HEK293 (cell line): Measurements from ENCODE around the gene TARS3.
"Not testable (repeated sequence)": the region's sequence is repeated elsewhere in the genome, so short reads cannot be mapped to it uniquely, and the experiment has no call there.

Experiments used
- CTCF ChIA-PET: fragments of 350-600 bp; formaldehyde crosslinking; extraction: SDS; loops from one replicate; lab custom pipeline; 2021; ENCODE audit warnings: antibody characterized with exemption; lab: Yijun Ruan, JAX
- POLR2A ChIA-PET: fragments of 300-600 bp; formaldehyde crosslinking; extraction: SDS; loops from one replicate; lab custom pipeline; 2020; ENCODE audit warnings: antibody characterized with exemption, inconsistent platforms; lab: Yijun Ruan, JAX
- H3K27ac ChIP-seq: fragments of 200-500 bp; sonication (Bioruptor generic); 2 replicates; pipeline ENCODE4 v1.5.1; 2014; ENCODE audit warnings: low read depth, low read length, control low read depth, inconsistent platforms; ENCODE audit errors: extremely low read depth
- H3K36me3 ChIP-seq, 2 experiments: fragments of 200-500 bp in 1 of 2; sonication (Bioruptor generic) in 1 of 2; 1 replicate in 1 of 2; 2 replicates in 1 of 2; pipeline ENCODE4 v1.5.1; 2014 to 2017; ENCODE audit warnings: inconsistent platforms in 2 of 2, low read length in 2 of 2; ENCODE audit not compliant: control insufficient read depth in 2 of 2, insufficient read depth in 1 of 2
- H3K4me1 ChIP-seq: fragments of 200-500 bp; sonication (Bioruptor generic); 2 replicates; pipeline ENCODE4 v1.5.1; 2014; ENCODE audit warnings: mild to moderate bottlenecking, low read length, inconsistent platforms; ENCODE audit not compliant: control insufficient read depth, insufficient read depth
- H3K4me3 ChIP-seq: 2 replicates; pipeline ENCODE4 v1.5.1; 2011; ENCODE audit warnings: low read depth, mild to moderate bottlenecking, control low read depth, low read length, moderate library complexity
- H3K9me3 ChIP-seq: fragments of 200-500 bp; sonication (Bioruptor generic); 2 replicates; pipeline ENCODE4 v1.5.1; 2014; ENCODE audit warnings: low read depth, low read length, inconsistent platforms; ENCODE audit not compliant: control insufficient read depth, insufficient read depth
- HIC1 ChIP-seq: fragments of 450-650 bp; formaldehyde crosslinking; IDR thresholded peaks from 2 replicates; pipeline ENCODE4 v1.5.1; 2016; ENCODE audit warnings: missing biosample characterization, missing genetic modification characterization
- ZNF555 ChIP-seq: fragments of 450-650 bp; formaldehyde crosslinking; conservative IDR thresholded peaks from 2 replicates; pipeline ENCODE4 v1.5.1; 2017; ENCODE audit warnings: missing biosample characterization, mild to moderate bottlenecking, missing genetic modification characterization, inconsistent platforms
- TF ChIP-seq, protein P1 (sequence below): fragments of 450-650 bp; formaldehyde crosslinking; IDR thresholded peaks from 2 replicates; pipeline ENCODE4 v1.5.1; 2016; ENCODE audit warnings: missing biosample characterization, missing genetic modification characterization

The TARS3 gene

GRCh38 chr15:101767083-101767640 is 42.9 kb upstream of the TARS3 start:
- H3K27ac ChIP-seq, POLR2A ChIA-PET, H3K4me1 ChIP-seq, H3K4me3 ChIP-seq, H3K9me3 ChIP-seq: not testable (repeated sequence)
- peaks cover 0 to 11% of the 10 kb centered on the region in 2 experiments; a peak in 2 of 3 replicates for H3K36me3 ChIP-seq
- TF ChIP-seq, protein P1, sequence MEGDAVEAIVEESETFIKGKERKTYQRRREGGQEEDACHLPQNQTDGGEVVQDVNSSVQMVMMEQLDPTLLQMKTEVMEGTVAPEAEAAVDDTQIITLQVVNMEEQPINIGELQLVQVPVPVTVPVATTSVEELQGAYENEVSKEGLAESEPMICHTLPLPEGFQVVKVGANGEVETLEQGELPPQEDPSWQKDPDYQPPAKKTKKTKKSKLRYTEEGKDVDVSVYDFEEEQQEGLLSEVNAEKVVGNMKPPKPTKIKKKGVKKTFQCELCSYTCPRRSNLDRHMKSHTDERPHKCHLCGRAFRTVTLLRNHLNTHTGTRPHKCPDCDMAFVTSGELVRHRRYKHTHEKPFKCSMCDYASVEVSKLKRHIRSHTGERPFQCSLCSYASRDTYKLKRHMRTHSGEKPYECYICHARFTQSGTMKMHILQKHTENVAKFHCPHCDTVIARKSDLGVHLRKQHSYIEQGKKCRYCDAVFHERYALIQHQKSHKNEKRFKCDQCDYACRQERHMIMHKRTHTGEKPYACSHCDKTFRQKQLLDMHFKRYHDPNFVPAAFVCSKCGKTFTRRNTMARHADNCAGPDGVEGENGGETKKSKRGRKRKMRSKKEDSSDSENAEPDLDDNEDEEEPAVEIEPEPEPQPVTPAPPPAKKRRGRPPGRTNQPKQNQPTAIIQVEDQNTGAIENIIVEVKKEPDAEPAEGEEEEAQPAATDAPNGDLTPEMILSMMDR (tag by site-specific recombination), result peak; percentile 33; the same call in 1 of the 2 replicates
- CTCF ChIA-PET, result interaction anchor here (0.7 to 4.1 kb wide), 6 partner anchors 108 to 276 kb away, joined by 3 to 22 read pairs (median 4); no protein-coding TSS in a partner anchor

DNA sequence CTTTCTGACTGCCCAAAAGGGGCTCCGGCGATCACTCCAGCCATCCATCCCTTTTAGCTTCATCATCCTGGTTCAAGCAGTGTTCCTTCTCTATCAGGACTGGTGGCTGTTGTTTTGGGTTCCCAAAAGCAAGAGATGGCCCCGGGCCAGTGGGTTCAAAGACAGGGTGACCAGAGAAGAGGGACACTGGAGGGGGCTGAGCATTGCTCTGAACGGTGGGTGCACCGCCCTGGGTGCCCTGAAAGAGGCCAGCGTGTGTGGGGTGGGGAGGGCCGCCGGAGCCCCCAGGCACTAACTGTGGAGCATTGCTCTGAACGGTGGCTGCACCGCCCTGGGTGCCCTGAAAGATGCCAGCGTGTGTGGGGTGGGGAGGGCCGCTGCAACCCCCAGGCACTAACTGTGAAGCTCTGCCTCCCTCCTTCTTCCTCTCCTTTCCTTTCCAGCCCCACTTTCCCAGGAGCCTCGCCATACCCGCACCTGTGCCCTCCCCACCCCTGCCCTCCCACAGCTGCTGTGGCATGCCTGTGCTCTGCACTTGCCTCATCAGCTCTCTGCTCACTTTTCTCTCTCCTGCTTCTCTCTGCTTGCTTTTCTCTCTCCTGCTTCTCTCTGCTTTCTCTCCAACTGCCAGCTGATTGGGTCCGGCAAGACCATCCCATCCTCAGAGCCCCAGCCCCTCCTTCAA is 41.6 kb upstream of the TARS3 start:
- TF ChIP-seq ZNF555 (tag by site-specific recombination) (no peak), HIC1 (tag by site-specific recombination) (0 out of 2 replicates have a peak, but pooled peaks have one; percentile 17)
- ChIA-PET CTCF (interaction anchor here (0.6 to 4.1 kb wide), 6 partner anchors 59 to 714 kb away, joined by 3 to 22 read pairs (median 3); no protein-coding TSS in a partner anchor), POLR2A (no interaction called here)
- Histone ChIP-seq H3K9me3 (peaks cover 3% of the 10 kb centered on the region), H3K4me1 (no peaks in the 10 kb centered on the region), H3K4me3 (no peak overlapping the region), H3K36me3 (peaks cover 0 to 2% of the 10 kb centered on the region in 2 experiments; a peak in 2 of 3 replicates), H3K27ac (no peak overlapping the region)

- H3K36me3 ChIP-seq, H3K9me3 ChIP-seq, H3K4me3 ChIP-seq, H3K27ac ChIP-seq, H3K4me1 ChIP-seq, POLR2A ChIA-PET: not testable (repeated sequence)
- CTCF ChIA-PET, result interaction anchor here (1.1 to 4.1 kb wide), 2 partner anchors 59 to 124 kb away, joined by 3 to 22 read pairs; no protein-coding TSS in a partner anchor
Observed at GRCh38 chr15:101765340-101765671, 41.0 kb upstream of the TARS3 start.

GRCh38 chr15:101764669-101765339 is 40.5 kb upstream of the TARS3 start:
- H3K4me3 ChIP-seq, H3K36me3 ChIP-seq, POLR2A ChIA-PET, H3K27ac ChIP-seq, H3K4me1 ChIP-seq, H3K9me3 ChIP-seq: not testable (repeated sequence)
- CTCF ChIA-PET, result interaction anchor here (1.1 kb wide), 1 partner anchor 58 kb away, joined by 3 read pairs; no protein-coding TSS in a partner anchor

- POLR2A ChIA-PET, H3K27ac ChIP-seq, CTCF ChIA-PET, H3K36me3 ChIP-seq, H3K9me3 ChIP-seq, H3K4me1 ChIP-seq, H3K4me3 ChIP-seq: not testable (repeated sequence)
Observed at GRCh38 chr15:101746716-101747082, 22.4 kb upstream of the TARS3 start.
